Transverse colon (tissue), 4 donors: Measurements from ENCODE around the gene NPAS1. TPM values are rescaled to one million over a fixed set of nuclear protein-coding genes. Genes with fewer than 3 reads are reported as not detected.
"Not testable (repeated sequence)": the region's sequence is repeated elsewhere in the genome, so short reads cannot be mapped to it uniquely, and the experiment has no call there.

ENCODE experiments used
- DNase-seq: peaks from one replicate; pipeline ENCODE4 v3.0.0-alpha.2; 2019
- H3K27ac ChIP-seq, 4 donors: fragments of 200-600 bp; sonication (generic); 2 replicates each; pipeline ENCODE4 v1.5.1; 2016 to 2018; ENCODE audit warnings: inconsistent platforms in 4 of 4
- H3K27me3 ChIP-seq: fragments of 200-600 bp; sonication (generic); 2 replicates; pipeline ENCODE4 v1.5.1; 2017; ENCODE audit warnings: inconsistent platforms
- H3K36me3 ChIP-seq, 4 donors: fragments of 200-600 bp; sonication (generic); 2 replicates each; pipeline ENCODE4 v1.5.1; 2017 to 2019; ENCODE audit warnings: inconsistent platforms in 4 of 4
- H3K4me1 ChIP-seq, 4 donors: fragments of 200-600 bp; sonication (generic); 2 replicates each; pipeline ENCODE4 v1.5.1; 2017 to 2020; ENCODE audit warnings: inconsistent platforms in 4 of 4
- H3K4me3 ChIP-seq, 4 donors: fragments of 200-600 bp; sonication (generic); 1 replicate in 1 of 4; 2 replicates in 3 of 4; pipeline versions ENCODE4 v1.5.1 to v1.6.1; 2017 to 2019; ENCODE audit warnings: inconsistent platforms in 4 of 4
- H3K9me3 ChIP-seq, 2 donors: fragments of 200-600 bp; sonication (generic); 2 replicates each; pipeline ENCODE4 v1.5.1; 2017 to 2019; ENCODE audit warnings: inconsistent platforms in 2 of 2
- CTCF ChIP-seq, 5 experiments: fragments of 200-600 bp in 3 of 5; fragments of 450-650 bp in 2 of 5; sonication (generic) in 3 of 5; IDR thresholded peaks; 1 replicate in 2 of 5; 2 replicates in 3 of 5; pipeline ENCODE4 v1.5.1; 2016 to 2017; ENCODE audit warnings: antibody characterized with exemption in 5 of 5, inconsistent platforms in 3 of 5, mild to moderate bottlenecking in 2 of 5, moderate library complexity in 1 of 5
- EP300 ChIP-seq: sonication (generic); formaldehyde crosslinking; IDR thresholded peaks from one replicate; pipeline ENCODE4 v1.6.1; 2017; ENCODE audit warnings: antibody characterized with exemption, low read depth
- POLR2A ChIP-seq: fragments of 450-650 bp; IDR thresholded peaks from one replicate; pipeline ENCODE4 v1.6.1; 2016; ENCODE audit warnings: antibody characterized with exemption, mild to moderate bottlenecking, moderate library complexity
- POLR2AphosphoS5 ChIP-seq, 3 donors: sonication (generic); formaldehyde crosslinking; IDR thresholded peaks; one replicate each; pipeline ENCODE4 v1.6.1; 2016; ENCODE audit warnings: antibody characterized with exemption in 3 of 3
- whole genome bisulfite sequencing, 2 donors: methylation state at CpG; one replicate each; pipeline ENCODE4 v1.1.5; 2018; ENCODE audit warnings: low coverage in 1 of 2; 5-methylcytosine and 5-hydroxymethylcytosine counted together
- in situ Hi-C, 4 donors: fragments of 200-750 bp; cut with MboI; loops; one replicate each; pipeline versions ENCODE4 v1.15.0 to v1.15.1; 2017; ENCODE audit warnings: low sequenced_read_pairs in 3 of 4, low pct_ligation_motif_present in 1 of 4, low pct_unique_long_range_greater_than_20kb in 1 of 4
- intact Hi-C: fragments of 100-400 bp; cut with DNase I; formaldehyde crosslinking; loops from one replicate; pipeline ENCODE4 v1.15.1; 2023; ENCODE audit warnings: low total_unique reads
- total RNA-seq, 4 donors: library from RNA; depleted of rRNA; stranded (reverse); fragments of >200 nt; gene quantifications; one replicate each; pipeline ENCODE4 v1.1.0, GENCODE V29; 2016

Gene NPAS1
- total RNA-seq, 4 donors from 2014 or later = 0.55 to 0.79 TPM; not detected in 2

GRCh38 chr19:47047763-47048405 lies 28.2 kb downstream of the NPAS1 start:
- H3K27me3 ChIP-seq = no peaks in the 10 kb centered on the region
- WGBS, 2 donors = 6 to 10% methylated on average over 13 to 31 of the region's 42 CpGs

GRCh38 chr19:47049307-47049700 lies 29.7 kb downstream of the NPAS1 start:
- no peak overlapping the region for H3K27ac ChIP-seq
- in situ Hi-C loops = no loop called here

More at GRCh38 chr19:47047763-47048405, 28.2 kb downstream of the NPAS1 start:
- H3K4me3 ChIP-seq = peak overlapping the region; percentile 62 to 94 (median 90)
- intact Hi-C loops (no loop called here), in situ Hi-C loops (no loop called here)
- peak in 1 of 5 experiments; percentile 9 for TF ChIP-seq CTCF (IDR thresholded peaks at IDR 0.05)
- no peak for TF ChIP-seq POLR2A
- TF ChIP-seq POLR2AphosphoS5 (IDR thresholded peaks at IDR 0.05) = peak; percentile 51 to 72 (median 63)
- no peaks in the 10 kb centered on the region for H3K36me3 ChIP-seq
- DNase-seq = peak; percentile 83
- H3K4me1 ChIP-seq = peaks cover 0 to 12% (median 5%) of the 10 kb centered on the region in 4 donors
- H3K27ac ChIP-seq = peak overlapping the region; percentile 86 to 95 (median 86)
- no peaks in the 10 kb centered on the region for H3K9me3 ChIP-seq

GRCh38 chr19:47050562-47050961 lies 30.9 kb downstream of the NPAS1 start:
- H3K4me3 ChIP-seq, H3K36me3 ChIP-seq, H3K9me3 ChIP-seq, DNase-seq, H3K27ac ChIP-seq, intact Hi-C loops, H3K27me3 ChIP-seq, in situ Hi-C loops: not testable (repeated sequence)
- WGBS, 2 donors = 40 to 81% methylated on average over 1 to 3 of the region's 3 CpGs
- H3K4me1 ChIP-seq = peaks cover 0 to 12% (median 5%) of the 10 kb centered on the region in 4 donors

More at GRCh38 chr19:47049307-47049700, 29.7 kb downstream of the NPAS1 start:
- no peak for DNase-seq
- Histone ChIP-seq H3K4me3 (peak overlapping the region in 1 of 4 donors; percentile 87), H3K27me3 (no peaks in the 10 kb centered on the region), H3K4me1 (peaks cover 0 to 12% (median 5%) of the 10 kb centered on the region in 4 donors), H3K36me3 (no peaks in the 10 kb centered on the region), H3K9me3 (no peaks in the 10 kb centered on the region)
- TF ChIP-seq POLR2A (no peak), CTCF (IDR thresholded peaks at IDR 0.05) (no peak), EP300 (no peak), POLR2AphosphoS5 (IDR thresholded peaks at IDR 0.05) (no peak)
- 55 to 57% methylated on average over 5 to 9 of the region's 9 CpGs for WGBS, 2 donors
- intact Hi-C loops = no loop called here

- Histone ChIP-seq H3K9me3 (no peaks in the 10 kb centered on the region), H3K36me3 (no peaks in the 10 kb centered on the region), H3K27ac (no peak overlapping the region), H3K4me3 (no peak overlapping the region), H3K27me3 (no peaks in the 10 kb centered on the region), H3K4me1 (no peaks in the 10 kb centered on the region)
- 54 to 80% methylated on average over 1 to 5 of the region's 5 CpGs for WGBS, 2 donors
- no peak for DNase-seq
- intact Hi-C loops (no loop called here), in situ Hi-C loops (no loop called here)
- TF ChIP-seq EP300 (no peak), POLR2A (no peak), POLR2AphosphoS5 (IDR thresholded peaks at IDR 0.05) (no peak), CTCF (IDR thresholded peaks at IDR 0.05) (no peak)
Measured at GRCh38 chr19:47056411-47056810, 36.8 kb downstream of the NPAS1 start.

- WGBS, 2 donors = 60 to 69% methylated on average over 2 of the region's 2 CpGs
Measured at GRCh38 chr19:47057328-47057727, 37.7 kb downstream of the NPAS1 start.

More at GRCh38 chr19:47057328-47057727, 37.7 kb downstream of the NPAS1 start:
- Histone ChIP-seq H3K27me3 (no peaks in the 10 kb centered on the region), H3K4me3 (no peak overlapping the region), H3K4me1 (no peaks in the 10 kb centered on the region), H3K36me3 (no peaks in the 10 kb centered on the region), H3K9me3 (no peaks in the 10 kb centered on the region), H3K27ac (no peak overlapping the region)
- TF ChIP-seq CTCF (IDR thresholded peaks at IDR 0.05) (no peak), POLR2AphosphoS5 (IDR thresholded peaks at IDR 0.05) (no peak), EP300 (no peak)
- in situ Hi-C loops = no loop called here
- no peak for DNase-seq
- intact Hi-C loops = no loop called here
